GM23338 (cell line): Measurements from ENCODE around the gene SUGCT.

ENCODE experiments used
- CREB1 ChIP-seq: fragments of 250-450 bp; sonication (Bioruptor Pico); IDR thresholded peaks from 2 replicates; pipeline ENCODE4 v1.5.0; 2020; ENCODE audit warnings: low read depth, mild to moderate bottlenecking, moderate library complexity
- EZH2 ChIP-seq: fragments of 200-600 bp; sonication (generic); IDR thresholded peaks from one replicate; pipeline ENCODE4 v1.8.0; 2017; ENCODE audit warnings: antibody characterized with exemption, mild to moderate bottlenecking, low read depth; ENCODE audit not compliant: unreplicated experiment
- EZH2phosphoT487 ChIP-seq: fragments of 200-600 bp; sonication (generic); IDR thresholded peaks from one replicate; pipeline ENCODE4 v1.8.1; 2018; ENCODE audit warnings: antibody characterized with exemption; ENCODE audit not compliant: unreplicated experiment
- JUNB ChIP-seq: IDR thresholded peaks from one replicate; pipeline ENCODE4 v1.6.1; 2016; ENCODE audit warnings: antibody characterized with exemption; ENCODE audit not compliant: unreplicated experiment
- NANOG ChIP-seq: IDR thresholded peaks from 2 replicates; pipeline ENCODE4 v1.6.1; 2016; ENCODE audit warnings: antibody characterized with exemption, borderline replicate concordance
- POLR2AphosphoS5 ChIP-seq: IDR thresholded peaks from 2 replicates; pipeline ENCODE4 v1.6.1; 2016; ENCODE audit warnings: antibody characterized with exemption, low read depth
- STAT1 ChIP-seq: IDR thresholded peaks from one replicate; pipeline ENCODE4 v1.6.1; 2016; ENCODE audit warnings: antibody characterized with exemption; ENCODE audit not compliant: unreplicated experiment
- ZNF114 ChIP-seq: fragments of 250-450 bp; sonication (Bioruptor Pico); IDR thresholded peaks from 2 replicates; pipeline ENCODE4 v1.5.0; 2020; ENCODE audit warnings: mild to moderate bottlenecking, moderate library complexity
- TF ChIP-seq, protein P1 (sequence below), 2 experiments: fragments of 200-600 bp in 1 of 2; sonication (generic) in 1 of 2; conservative IDR thresholded peaks; 2 replicates each; pipeline versions ENCODE4 v1.5.1 to v1.6.1; 2016 to 2017; ENCODE audit warnings: antibody characterized with exemption in 2 of 2, low read depth in 2 of 2, mild to moderate bottlenecking in 2 of 2, moderate library complexity in 1 of 2
- TF ChIP-seq, protein P2 (sequence below): IDR thresholded peaks from 2 replicates; pipeline ENCODE4 v1.6.1; 2016; ENCODE audit warnings: antibody characterized with exemption
- TF ChIP-seq, protein P3 (sequence below): IDR thresholded peaks from one replicate; pipeline ENCODE4 v1.6.1; 2018; ENCODE audit warnings: antibody characterized with exemption; ENCODE audit not compliant: unreplicated experiment
- TF ChIP-seq, protein P4 (sequence below): fragments of 250-450 bp; sonication (Bioruptor Pico); IDR thresholded peaks from 2 replicates; pipeline ENCODE4 v1.5.0; 2020; ENCODE audit warnings: mild to moderate bottlenecking, moderate library complexity

DNA sequence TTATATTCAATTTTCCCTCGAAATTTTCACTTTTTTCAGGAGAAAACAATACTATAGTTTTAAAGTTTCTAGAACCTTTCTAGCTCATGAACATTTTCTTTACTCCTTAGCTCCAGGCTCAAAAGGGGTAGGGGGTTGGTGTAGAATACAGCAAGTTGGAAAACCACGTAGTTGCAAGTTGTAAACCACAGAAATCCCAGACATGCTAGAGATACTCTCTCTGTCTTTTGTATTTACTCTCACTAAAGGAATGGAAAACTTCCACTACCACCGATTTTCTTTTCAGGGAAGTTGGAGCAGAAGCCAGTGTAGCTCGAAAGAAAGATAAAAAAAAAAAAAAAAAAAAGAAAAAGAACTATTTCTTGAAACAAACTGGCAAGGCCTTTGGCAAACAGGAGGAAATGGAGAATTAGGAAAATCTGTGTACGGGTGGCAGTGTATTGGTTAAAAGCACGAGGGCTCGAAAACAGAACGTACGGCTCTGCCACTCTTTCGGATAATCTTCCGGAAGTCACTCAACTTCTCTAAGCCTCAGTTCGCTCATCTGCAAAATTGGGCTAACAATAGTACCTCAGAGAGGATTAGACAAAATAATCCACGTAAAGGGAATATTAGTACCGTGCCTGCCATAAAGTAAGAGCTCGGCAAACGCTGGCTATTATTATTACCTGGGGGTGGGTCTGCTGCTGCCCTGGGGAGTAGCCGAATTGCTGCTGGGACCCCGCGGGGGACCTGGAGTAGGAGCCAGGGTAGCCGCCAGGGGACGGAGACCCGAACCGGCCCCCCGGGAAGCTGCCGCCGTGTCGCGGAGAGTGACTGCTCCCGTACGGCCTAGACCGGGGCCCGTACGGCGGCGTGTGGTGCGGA, 1.0 kb upstream of the SUGCT start:
- TF ChIP-seq, protein P1, sequence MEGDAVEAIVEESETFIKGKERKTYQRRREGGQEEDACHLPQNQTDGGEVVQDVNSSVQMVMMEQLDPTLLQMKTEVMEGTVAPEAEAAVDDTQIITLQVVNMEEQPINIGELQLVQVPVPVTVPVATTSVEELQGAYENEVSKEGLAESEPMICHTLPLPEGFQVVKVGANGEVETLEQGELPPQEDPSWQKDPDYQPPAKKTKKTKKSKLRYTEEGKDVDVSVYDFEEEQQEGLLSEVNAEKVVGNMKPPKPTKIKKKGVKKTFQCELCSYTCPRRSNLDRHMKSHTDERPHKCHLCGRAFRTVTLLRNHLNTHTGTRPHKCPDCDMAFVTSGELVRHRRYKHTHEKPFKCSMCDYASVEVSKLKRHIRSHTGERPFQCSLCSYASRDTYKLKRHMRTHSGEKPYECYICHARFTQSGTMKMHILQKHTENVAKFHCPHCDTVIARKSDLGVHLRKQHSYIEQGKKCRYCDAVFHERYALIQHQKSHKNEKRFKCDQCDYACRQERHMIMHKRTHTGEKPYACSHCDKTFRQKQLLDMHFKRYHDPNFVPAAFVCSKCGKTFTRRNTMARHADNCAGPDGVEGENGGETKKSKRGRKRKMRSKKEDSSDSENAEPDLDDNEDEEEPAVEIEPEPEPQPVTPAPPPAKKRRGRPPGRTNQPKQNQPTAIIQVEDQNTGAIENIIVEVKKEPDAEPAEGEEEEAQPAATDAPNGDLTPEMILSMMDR (conservative IDR thresholded peaks at IDR 0.05; ENCODE audit: low read depth in 2 of 2), result no peak
- TF ChIP-seq EZH2phosphoT487 (no peak), POLR2AphosphoS5 (no peak; the same call in 1 of the 2 replicates), STAT1 (no peak), EZH2 (no peak), JUNB (no peak), CREB1 (CRISPR knock-in tag) (no peak), NANOG (no peak), ZNF114 (CRISPR knock-in tag) (no peak)
- TF ChIP-seq, protein P2, sequence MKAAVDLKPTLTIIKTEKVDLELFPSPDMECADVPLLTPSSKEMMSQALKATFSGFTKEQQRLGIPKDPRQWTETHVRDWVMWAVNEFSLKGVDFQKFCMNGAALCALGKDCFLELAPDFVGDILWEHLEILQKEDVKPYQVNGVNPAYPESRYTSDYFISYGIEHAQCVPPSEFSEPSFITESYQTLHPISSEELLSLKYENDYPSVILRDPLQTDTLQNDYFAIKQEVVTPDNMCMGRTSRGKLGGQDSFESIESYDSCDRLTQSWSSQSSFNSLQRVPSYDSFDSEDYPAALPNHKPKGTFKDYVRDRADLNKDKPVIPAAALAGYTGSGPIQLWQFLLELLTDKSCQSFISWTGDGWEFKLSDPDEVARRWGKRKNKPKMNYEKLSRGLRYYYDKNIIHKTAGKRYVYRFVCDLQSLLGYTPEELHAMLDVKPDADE, result no peak
- TF ChIP-seq, protein P3, sequence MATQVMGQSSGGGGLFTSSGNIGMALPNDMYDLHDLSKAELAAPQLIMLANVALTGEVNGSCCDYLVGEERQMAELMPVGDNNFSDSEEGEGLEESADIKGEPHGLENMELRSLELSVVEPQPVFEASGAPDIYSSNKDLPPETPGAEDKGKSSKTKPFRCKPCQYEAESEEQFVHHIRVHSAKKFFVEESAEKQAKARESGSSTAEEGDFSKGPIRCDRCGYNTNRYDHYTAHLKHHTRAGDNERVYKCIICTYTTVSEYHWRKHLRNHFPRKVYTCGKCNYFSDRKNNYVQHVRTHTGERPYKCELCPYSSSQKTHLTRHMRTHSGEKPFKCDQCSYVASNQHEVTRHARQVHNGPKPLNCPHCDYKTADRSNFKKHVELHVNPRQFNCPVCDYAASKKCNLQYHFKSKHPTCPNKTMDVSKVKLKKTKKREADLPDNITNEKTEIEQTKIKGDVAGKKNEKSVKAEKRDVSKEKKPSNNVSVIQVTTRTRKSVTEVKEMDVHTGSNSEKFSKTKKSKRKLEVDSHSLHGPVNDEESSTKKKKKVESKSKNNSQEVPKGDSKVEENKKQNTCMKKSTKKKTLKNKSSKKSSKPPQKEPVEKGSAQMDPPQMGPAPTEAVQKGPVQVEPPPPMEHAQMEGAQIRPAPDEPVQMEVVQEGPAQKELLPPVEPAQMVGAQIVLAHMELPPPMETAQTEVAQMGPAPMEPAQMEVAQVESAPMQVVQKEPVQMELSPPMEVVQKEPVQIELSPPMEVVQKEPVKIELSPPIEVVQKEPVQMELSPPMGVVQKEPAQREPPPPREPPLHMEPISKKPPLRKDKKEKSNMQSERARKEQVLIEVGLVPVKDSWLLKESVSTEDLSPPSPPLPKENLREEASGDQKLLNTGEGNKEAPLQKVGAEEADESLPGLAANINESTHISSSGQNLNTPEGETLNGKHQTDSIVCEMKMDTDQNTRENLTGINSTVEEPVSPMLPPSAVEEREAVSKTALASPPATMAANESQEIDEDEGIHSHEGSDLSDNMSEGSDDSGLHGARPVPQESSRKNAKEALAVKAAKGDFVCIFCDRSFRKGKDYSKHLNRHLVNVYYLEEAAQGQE, result no peak
- TF ChIP-seq, protein P4, sequence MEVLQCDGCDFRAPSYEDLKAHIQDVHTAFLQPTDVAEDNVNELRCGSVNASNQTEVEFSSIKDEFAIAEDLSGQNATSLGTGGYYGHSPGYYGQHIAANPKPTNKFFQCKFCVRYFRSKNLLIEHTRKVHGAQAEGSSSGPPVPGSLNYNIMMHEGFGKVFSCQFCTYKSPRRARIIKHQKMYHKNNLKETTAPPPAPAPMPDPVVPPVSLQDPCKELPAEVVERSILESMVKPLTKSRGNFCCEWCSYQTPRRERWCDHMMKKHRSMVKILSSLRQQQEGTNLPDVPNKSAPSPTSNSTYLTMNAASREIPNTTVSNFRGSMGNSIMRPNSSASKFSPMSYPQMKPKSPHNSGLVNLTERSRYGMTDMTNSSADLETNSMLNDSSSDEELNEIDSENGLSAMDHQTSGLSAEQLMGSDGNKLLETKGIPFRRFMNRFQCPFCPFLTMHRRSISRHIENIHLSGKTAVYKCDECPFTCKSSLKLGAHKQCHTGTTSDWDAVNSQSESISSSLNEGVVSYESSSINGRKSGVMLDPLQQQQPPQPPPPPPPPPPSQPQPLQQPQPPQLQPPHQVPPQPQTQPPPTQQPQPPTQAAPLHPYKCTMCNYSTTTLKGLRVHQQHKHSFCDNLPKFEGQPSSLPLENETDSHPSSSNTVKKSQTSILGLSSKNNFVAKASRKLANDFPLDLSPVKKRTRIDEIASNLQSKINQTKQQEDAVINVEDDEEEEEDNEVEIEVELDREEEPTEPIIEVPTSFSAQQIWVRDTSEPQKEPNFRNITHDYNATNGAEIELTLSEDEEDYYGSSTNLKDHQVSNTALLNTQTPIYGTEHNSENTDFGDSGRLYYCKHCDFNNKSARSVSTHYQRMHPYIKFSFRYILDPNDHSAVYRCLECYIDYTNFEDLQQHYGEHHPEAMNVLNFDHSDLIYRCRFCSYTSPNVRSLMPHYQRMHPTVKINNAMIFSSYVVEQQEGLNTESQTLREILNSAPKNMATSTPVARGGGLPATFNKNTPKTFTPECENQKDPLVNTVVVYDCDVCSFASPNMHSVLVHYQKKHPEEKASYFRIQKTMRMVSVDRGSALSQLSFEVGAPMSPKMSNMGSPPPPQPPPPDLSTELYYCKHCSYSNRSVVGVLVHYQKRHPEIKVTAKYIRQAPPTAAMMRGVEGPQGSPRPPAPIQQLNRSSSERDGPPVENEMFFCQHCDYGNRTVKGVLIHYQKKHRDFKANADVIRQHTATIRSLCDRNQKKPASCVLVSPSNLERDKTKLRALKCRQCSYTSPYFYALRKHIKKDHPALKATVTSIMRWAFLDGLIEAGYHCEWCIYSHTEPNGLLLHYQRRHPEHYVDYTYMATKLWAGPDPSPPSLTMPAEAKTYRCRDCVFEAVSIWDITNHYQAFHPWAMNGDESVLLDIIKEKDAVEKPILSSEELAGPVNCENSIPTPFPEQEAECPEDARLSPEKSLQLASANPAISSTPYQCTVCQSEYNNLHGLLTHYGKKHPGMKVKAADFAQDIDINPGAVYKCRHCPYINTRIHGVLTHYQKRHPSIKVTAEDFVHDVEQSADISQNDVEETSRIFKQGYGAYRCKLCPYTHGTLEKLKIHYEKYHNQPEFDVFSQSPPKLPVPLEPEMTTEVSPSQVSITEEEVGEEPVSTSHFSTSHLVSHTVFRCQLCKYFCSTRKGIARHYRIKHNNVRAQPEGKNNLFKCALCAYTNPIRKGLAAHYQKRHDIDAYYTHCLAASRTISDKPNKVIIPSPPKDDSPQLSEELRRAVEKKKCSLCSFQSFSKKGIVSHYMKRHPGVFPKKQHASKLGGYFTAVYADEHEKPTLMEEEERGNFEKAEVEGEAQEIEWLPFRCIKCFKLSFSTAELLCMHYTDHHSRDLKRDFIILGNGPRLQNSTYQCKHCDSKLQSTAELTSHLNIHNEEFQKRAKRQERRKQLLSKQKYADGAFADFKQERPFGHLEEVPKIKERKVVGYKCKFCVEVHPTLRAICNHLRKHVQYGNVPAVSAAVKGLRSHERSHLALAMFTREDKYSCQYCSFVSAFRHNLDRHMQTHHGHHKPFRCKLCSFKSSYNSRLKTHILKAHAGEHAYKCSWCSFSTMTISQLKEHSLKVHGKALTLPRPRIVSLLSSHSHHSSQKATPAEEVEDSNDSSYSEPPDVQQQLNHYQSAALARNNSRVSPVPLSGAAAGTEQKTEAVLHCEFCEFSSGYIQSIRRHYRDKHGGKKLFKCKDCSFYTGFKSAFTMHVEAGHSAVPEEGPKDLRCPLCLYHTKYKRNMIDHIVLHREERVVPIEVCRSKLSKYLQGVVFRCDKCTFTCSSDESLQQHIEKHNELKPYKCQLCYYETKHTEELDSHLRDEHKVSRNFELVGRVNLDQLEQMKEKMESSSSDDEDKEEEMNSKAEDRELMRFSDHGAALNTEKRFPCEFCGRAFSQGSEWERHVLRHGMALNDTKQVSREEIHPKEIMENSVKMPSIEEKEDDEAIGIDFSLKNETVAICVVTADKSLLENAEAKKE (CRISPR knock-in tag), result no peak
